H7 (cell line): ENCODE measurements around the gene MPHOSPH10. TPM values are rescaled to one million over a fixed set of nuclear protein-coding genes. Genes with fewer than 3 reads are reported as not detected.
A peak's percentile ranks its signal among the peaks of the same experiment; 100 is the strongest.

ENCODE experiments used
- DNase-seq: peaks from one replicate; pipeline ENCODE4 v3.0.0; 2012
- H3K27me3 ChIP-seq: 2 replicates; pipeline ENCODE4 v1.6.0; 2011; ENCODE audit warnings: mild to moderate bottlenecking, low read length; ENCODE audit not compliant: control insufficient read depth, insufficient read depth
- H3K36me3 ChIP-seq: replicated peaks from 2 replicates; pipeline ENCODE4 v1.5.1; 2011; ENCODE audit warnings: low read length; ENCODE audit not compliant: control insufficient read depth, insufficient read depth
- H3K4me3 ChIP-seq: 2 replicates; pipeline ENCODE4 v1.5.1; 2011; ENCODE audit warnings: low read depth, mild to moderate bottlenecking, control low read depth, low read length, moderate library complexity; ENCODE audit not compliant: insufficient read depth
- total RNA-seq: library from RNA; depleted of rRNA; stranded (reverse); fragments of >200 nt; shearing (Covaris generic); gene quantifications from 2 replicates; pipeline ENCODE4 v1.2.3, GENCODE V29; 2014

Gene MPHOSPH10
- total RNA-seq, 1 experiment from 2014 or later: 12.5 TPM

DNA sequence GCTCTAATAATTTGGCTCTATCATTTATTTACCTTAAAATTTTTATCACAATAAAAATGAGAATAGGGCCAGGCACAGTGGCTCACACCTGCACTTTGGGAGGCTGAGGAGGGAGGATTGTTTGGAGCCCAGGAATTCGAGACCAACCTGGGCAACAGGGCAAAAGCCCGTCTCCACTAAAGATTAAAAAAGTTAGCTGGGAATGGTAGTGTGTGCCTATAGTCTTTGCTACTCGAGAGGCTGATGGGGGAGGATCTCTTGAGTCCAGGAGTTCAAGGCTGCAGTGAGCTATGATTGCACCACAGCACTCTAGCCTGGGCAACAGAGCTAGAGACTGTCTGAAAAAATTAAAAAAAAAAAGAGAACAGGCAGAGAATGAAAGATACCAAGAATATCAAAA, 5.7 kb downstream of the MPHOSPH10 start:
- H3K27me3 ChIP-seq: no peaks in the 10 kb centered on the region
- no peak overlapping the region for H3K4me3 ChIP-seq
- peaks cover 28% of the 10 kb centered on the region for H3K36me3 ChIP-seq
- no peak for DNase-seq

DNA sequence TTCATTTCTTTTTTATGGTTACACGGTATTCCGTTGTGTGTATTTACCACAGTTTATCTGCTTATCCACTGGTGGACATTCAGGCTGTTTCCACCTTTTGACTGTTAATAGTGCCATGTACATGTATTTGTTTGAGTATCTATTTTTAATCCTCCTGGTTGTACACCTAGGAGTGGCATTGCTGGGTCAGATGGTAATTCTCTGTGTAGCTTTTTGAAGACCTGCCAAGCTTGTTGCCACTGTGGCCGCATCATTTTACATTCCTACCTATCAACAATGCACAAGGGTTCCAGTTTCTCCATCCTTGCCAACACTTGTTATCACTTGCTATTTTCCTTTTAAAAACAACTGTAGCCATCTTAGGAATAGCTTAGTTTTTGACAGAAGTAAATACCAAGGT, 13.3 kb downstream of the MPHOSPH10 start:
- DNase-seq: no peak
- Histone ChIP-seq H3K36me3 (peaks cover 45% of the 10 kb centered on the region), H3K4me3 (no peak overlapping the region), H3K27me3 (no peaks in the 10 kb centered on the region)

DNA sequence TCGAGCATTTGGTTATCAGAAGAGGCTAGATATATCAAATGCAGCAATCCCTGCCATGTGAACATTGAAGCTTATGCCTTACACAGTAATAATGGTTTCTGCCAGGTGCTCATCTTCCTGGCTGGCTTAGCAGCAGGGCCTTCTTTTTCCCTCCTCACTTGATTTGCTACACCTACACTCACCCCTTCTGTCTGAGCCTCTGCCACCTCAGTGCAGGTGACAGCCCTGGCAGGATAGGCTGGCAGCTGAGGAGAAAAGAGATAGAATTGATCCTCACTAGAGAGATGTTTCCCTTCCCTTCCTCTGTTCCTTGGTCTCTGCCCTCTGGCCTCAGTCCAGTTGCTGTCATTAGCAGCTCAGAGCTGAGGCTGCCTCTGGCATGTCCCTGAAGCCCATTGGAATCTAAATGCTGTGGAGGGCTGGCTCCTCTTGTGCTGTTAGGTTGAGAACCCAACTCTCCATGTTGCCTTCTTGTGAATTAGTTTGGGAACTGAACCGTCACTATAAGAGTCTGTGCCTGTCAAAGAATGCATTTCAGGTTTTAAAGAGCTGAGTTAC, 18.2 kb downstream of the MPHOSPH10 start:
- Histone ChIP-seq H3K4me3 (no peak overlapping the region), H3K27me3 (no peaks in the 10 kb centered on the region; the same call in 1 of the 2 replicates), H3K36me3 (peaks cover 37% of the 10 kb centered on the region)
- DNase-seq: no peak

DNA sequence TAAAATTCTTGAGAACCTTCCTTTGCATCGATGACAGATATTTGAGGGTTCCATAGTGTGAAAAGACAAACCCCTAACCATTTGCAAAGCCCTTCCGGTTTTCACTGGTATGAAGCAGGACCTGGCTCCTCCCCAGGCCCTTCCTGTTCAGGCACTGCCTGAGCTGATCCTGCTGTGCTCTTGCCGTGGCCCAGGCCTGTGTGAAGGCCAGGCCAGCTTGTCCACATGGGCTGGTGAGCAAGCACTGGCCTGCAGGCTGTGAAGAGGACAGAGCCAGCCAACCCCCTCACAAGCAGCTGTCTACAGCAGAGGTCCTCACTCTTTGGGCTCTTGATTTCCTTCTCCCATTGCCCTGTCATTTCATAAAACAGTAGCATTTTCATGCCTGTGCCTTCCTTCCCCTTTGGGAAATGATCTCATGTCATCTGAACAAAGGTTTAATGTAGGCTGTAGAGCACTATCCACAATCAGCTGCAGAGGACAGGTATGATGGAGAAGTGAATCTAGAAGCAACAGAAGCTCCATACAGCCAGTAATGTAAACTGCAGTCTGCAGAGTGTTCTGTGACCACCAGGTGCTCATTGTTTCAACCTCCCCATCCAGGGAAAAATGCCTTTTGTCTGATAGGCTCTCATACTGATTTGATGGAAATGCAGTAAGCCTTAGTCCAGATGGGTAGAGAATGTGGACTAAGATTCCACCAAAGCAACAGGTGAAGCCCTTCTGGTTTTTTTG, 19.8 kb downstream of the MPHOSPH10 start:
- peaks cover 22% of the 10 kb centered on the region for H3K36me3 ChIP-seq
- no peak overlapping the region for H3K4me3 ChIP-seq
- DNase-seq: no peak
- H3K27me3 ChIP-seq: no peaks in the 10 kb centered on the region; the same call in 1 of the 2 replicates

DNA sequence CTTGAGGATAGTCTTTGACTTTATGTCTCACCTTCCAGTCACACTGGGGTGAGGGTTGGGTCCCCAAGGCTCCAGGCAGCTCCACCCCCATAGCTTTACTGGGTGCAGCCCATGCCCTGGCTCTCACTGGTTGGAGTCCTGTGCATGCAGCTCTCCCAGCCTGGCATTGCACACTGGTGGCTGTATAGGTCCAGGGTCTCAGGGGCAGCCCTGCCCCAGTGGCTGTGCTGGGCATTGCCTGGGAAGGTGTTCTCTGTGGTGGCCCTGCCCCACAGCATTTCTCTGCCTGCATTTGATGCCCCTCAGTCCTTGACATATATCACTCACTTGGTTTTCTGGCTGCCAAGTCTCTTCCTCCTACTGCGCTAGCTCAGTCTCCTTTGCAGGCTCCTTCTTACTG, 21.2 kb downstream of the MPHOSPH10 start:
- no peak for DNase-seq
- peaks cover 15% of the 10 kb centered on the region for H3K36me3 ChIP-seq
- H3K4me3 ChIP-seq: no peak overlapping the region
- no peaks in the 10 kb centered on the region; the same call in 1 of the 2 replicates for H3K27me3 ChIP-seq

DNA sequence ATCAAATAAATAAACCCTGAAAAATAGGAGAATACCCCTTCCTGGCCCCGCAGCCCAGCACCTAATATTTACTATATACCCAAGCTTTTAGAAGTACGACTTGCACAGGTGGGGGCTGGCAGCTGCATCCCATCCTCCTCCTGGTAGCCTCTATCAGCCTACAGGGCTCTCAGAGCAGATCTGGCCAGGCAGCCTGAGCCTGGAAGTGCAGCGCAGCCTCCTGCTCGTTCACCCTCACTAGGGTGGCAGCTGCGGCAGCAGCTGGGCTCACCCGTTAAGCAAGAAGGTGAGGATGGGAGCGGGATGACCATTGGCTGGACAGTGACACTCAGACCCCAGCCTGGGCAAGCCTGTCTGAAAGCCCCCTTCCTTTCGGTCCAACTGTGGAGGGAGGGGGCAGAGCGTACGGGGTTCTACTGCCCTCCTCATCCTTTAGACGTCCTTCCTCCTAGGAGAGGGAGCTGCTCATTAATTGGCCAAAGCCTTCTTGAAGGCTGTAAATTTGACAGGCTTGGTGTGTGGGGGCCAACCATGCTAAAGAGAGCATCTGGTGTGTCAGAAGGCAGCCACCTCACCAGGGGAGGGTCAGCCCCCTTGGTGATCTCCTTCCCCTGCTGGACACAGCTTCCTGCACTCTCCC, 23.3 kb downstream of the MPHOSPH10 start:
- H3K4me3 ChIP-seq: no peak overlapping the region
- peaks cover 8% of the 10 kb centered on the region for H3K36me3 ChIP-seq
- DNase-seq: no peak
- H3K27me3 ChIP-seq: no peaks in the 10 kb centered on the region; the same call in 1 of the 2 replicates

DNA sequence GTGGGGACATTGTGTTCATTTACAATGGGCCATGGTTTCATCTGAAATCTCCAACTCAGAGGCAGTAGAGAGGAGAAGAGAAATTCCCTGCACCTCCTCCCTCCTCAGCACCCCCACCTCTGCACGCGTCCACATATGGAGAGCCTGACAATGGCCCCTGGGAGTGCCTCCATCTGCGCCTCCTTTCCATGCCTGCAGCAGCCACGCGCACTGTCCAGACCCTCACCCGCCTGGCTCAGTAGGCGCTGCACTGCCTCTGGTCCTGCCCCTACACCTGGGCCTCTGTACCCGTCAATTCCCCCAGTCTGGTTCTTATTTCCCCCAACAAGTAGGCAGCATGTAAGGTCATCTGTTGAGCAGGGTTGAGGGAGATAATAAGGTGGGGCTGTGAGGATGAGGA, 23.8 kb downstream of the MPHOSPH10 start:
- Histone ChIP-seq H3K36me3 (peaks cover 4% of the 10 kb centered on the region), H3K27me3 (no peaks in the 10 kb centered on the region; the same call in 1 of the 2 replicates), H3K4me3 (no peak overlapping the region)
- DNase-seq: no peak

DNA sequence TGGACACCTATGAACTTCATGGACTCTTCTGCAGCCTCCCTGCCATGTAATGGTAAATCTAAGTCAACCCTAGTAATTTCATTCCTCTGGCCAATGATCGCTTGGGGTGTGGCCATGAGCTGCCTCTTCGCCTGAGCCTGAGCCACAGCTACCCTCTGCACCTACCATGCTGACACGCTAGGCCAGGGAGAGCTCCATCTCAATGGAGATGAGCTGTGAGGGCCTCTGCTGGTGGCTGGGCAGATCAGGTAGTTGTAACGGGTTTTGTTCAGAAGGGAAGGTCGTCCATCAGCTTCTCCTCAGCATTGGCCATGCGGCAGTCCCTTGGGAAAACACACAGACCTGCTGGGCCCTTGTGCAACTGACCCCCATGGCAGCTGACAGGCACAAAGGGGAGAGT, 24.4 kb downstream of the MPHOSPH10 start:
- H3K27me3 ChIP-seq: no peaks in the 10 kb centered on the region; the same call in 1 of the 2 replicates
- H3K4me3 ChIP-seq: no peak overlapping the region
- peak; percentile 74 for DNase-seq
- H3K36me3 ChIP-seq: peaks cover 2% of the 10 kb centered on the region; the same call in 1 of the 2 replicates

DNA sequence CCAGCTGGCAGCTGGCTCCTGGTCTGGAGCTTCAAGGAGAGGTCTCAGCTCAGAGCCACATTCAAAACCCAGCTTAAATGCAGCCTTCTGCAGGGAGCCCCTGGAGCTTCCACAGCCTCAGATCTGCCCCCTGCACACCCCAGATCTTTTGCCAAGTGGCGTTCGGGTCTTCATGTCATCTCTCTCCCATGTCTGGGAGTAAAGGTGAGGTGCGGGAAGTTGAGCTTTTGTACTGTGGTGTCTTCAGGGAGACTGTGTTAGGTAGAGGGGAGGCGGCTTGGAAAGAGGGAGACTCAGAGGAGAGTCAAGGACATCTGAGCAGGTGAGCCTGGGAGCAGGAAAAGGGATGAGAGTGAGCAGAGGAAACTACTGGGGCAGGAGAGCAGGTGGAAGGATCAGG, 25.4 kb downstream of the MPHOSPH10 start:
- no peaks in the 10 kb centered on the region for H3K36me3 ChIP-seq
- no peaks in the 10 kb centered on the region; the same call in 1 of the 2 replicates for H3K27me3 ChIP-seq
- no peak overlapping the region for H3K4me3 ChIP-seq
- DNase-seq: no peak

DNA sequence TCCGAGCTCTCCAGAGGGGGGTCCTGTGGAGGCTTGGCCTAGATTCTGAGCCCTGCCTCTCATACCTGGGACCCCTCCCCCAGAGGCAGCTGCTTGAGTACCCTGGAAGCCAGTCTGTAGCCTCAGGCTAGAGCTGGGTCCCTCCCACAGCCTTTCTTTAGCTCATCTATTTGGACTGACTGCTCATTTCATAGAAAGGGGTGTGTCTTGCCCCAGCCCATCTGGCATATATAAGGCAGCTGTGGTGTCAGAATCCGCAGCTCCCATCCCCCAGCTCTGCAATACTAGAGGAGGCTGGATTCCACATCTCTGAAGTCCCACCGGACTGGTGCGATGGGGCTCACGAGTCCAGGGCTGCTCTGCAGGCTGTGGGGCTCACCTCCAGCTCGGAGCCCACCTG, 26.1 kb downstream of the MPHOSPH10 start:
- DNase-seq: no peak
- no peaks in the 10 kb centered on the region for H3K36me3 ChIP-seq
- no peak overlapping the region for H3K4me3 ChIP-seq
- H3K27me3 ChIP-seq: no peaks in the 10 kb centered on the region; the same call in 1 of the 2 replicates

DNA sequence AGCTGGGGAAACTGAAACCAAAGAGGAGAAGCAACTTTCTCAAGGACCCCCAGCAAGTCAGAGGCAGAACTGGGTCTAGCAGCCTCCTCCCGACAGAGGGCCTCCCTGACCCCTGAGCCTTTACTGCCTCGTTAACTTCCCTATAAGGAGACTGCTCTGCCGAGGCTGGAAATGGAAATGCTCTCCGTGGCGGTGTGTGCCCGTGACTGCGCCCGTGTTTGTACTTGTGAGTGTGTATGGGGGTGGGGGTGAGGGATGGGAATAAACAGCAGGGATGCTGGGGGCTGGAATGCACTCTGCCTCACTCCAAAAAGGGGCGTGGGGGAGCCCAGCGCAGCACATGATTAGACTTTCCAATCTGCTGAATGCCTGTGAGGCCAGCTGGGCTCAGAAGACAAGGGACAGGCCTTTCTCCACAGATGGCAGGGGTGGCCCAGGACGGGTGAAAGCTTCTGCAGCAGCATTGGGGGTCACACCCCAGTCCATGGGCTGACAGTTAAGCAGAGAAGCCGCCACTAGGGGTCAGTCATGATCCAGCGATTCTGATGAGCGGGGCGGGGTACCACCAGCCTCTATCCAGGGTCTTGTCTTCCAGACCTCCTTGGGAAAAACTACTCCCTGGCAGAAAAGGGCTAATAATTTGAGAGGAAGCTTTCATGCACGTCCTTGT, 26.8 kb downstream of the MPHOSPH10 start:
- DNase-seq: peak; percentile 91
- Histone ChIP-seq H3K4me3 (no peak overlapping the region), H3K36me3 (no peaks in the 10 kb centered on the region), H3K27me3 (no peaks in the 10 kb centered on the region)

DNA sequence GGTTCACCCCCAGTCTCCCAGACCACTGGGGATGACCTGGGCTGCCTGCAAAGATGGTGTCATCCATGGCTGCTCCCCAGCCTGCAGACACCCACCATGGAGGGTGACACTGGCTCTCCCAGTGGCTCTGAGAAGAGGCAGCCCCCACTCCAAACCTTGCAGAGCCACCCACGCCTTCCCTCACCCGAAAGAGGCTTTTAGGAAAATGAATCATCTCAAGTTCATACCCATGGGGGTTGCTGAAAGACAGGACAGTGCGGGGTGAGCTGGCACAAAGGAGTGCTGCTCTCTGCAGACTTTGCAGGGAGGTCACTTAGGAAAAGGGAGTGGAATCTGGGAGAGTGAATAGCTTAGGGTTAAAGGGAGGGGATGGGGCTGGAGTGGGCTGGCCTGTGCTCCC, 36.4 kb downstream of the MPHOSPH10 start:
- Histone ChIP-seq H3K4me3 (no peak overlapping the region), H3K36me3 (no peaks in the 10 kb centered on the region), H3K27me3 (no peaks in the 10 kb centered on the region)
- no peak for DNase-seq

DNA sequence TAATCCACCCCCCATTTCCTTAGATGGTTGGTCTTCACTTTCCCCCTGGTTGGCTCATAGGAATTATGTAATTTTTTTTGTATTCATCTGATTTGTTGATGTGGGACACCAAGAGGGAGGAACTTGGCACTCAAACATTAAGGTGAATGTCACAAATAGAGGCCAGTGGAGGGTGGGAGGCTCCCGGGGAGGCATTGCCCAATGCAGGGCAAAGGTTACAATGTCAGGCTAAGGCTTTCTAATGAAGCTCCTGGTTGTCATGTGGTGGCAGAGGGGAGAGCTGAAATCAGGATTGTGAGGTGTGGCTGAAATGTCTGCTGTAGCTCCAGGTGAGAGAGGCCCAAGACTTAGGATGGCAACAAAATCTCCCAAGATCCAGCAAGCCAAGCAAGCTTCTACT, 42.7 kb downstream of the MPHOSPH10 start:
- Histone ChIP-seq H3K27me3 (no peaks in the 10 kb centered on the region), H3K4me3 (no peak overlapping the region)

DNA sequence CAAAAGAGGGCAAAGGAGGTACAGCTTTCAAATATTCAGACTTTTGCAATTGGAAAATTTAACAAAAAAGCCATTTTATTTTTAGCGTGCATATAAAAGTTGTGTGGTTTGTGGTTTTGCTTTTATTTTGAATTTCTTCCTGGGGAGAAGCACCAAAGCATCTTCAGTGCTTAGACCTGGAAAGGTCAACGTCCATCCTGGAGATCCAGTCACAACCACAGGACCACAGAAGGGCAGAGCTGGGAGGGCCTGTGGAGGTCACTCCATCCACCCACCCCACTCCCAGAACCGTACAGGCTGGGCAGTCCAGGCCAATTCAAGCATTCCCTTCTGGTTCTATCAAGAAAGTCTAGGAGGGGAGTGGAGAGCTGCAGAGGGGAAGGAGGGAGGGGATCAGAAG, 43.8 kb downstream of the MPHOSPH10 start:
- Histone ChIP-seq H3K36me3 (no peaks in the 10 kb centered on the region), H3K4me3 (no peak overlapping the region), H3K27me3 (no peaks in the 10 kb centered on the region)
- no peak for DNase-seq

More for the DNA sequence above, 42.7 kb downstream of the MPHOSPH10 start:
- DNase-seq: no peak
- no peaks in the 10 kb centered on the region for H3K36me3 ChIP-seq
